Breast epithelium (tissue), 3 donors: ENCODE measurements around the gene SCN10A.

Experiments used
- CTCF ChIP-seq, 3 donors: fragments of 450-650 bp; IDR thresholded peaks; one replicate each; pipeline ENCODE4 v1.5.1; 2016 to 2017; ENCODE audit warnings: antibody characterized with exemption in 3 of 3, mild to moderate bottlenecking in 3 of 3, moderate library complexity in 3 of 3
- POLR2A ChIP-seq: fragments of 450-650 bp; IDR thresholded peaks from one replicate; pipeline ENCODE4 v1.6.1; 2016; ENCODE audit warnings: antibody characterized with exemption, mild to moderate bottlenecking, moderate library complexity
- POLR2AphosphoS5 ChIP-seq, 3 donors: sonication (generic); formaldehyde crosslinking; IDR thresholded peaks; one replicate each; pipeline ENCODE4 v1.6.1; 2017; ENCODE audit warnings: antibody characterized with exemption in 3 of 3

DNA sequence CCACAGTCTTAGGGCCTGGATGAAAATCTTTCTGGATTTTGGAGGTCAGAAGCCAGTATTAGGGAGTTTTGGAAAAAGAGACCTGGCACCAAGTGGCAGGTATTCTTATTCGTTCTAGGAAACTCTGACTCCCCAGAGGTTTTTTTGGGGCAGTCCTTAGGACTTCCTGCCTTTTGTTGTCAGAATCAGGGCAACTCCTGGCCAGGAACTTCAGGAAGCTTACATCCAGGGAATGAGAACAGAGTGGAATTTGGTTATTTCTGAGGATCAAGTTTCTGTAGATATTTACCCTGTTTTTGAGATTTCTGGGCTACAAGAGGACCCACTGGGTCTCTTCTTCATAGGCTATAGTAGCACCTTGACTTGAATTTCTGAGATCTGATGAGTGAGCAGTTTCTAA, 15.5 kb downstream of the SCN10A start:
- TF ChIP-seq CTCF (IDR thresholded peaks at IDR 0.05) (no peak), POLR2AphosphoS5 (IDR thresholded peaks at IDR 0.05) (no peak), POLR2A (no peak)
